Putamen (tissue), 1 donor: ENCODE data around the gene SQOR.

ENCODE experiments used
- DNase-seq: peaks from one replicate; pipeline ENCODE4 v3.0.0-alpha.2; 2016; ENCODE audit warnings: low spot score

SQOR gene

GRCh38 chr15:45660231-45660979 is 25.6 kb downstream of the SQOR start:
- DNase-seq = no peak

GRCh38 chr15:45662375-45662774 is 27.5 kb downstream of the SQOR start:
- no peak for DNase-seq

- no peak for DNase-seq
Measured at GRCh38 chr15:45664451-45664850, 29.6 kb downstream of the SQOR start.

DNA sequence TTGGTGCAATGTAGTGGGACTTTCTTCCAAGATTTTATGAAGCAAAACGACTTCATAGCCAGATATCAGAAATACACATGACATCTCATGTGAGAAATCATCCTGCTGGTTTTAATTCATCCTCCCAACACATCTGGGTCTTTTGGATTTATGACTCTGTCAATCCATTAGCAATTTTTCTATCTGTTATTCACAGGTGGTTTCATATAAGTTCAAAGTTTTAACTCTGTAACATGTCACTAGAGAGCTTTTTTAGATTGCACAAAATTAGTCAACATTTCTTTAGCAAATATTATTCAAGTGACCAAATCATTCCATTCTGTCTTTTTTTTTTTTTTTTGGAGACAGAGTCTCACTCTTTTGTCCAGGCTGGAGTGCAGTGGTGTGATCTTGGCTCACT is 30.4 kb downstream of the SQOR start:
- no peak for DNase-seq

DNA sequence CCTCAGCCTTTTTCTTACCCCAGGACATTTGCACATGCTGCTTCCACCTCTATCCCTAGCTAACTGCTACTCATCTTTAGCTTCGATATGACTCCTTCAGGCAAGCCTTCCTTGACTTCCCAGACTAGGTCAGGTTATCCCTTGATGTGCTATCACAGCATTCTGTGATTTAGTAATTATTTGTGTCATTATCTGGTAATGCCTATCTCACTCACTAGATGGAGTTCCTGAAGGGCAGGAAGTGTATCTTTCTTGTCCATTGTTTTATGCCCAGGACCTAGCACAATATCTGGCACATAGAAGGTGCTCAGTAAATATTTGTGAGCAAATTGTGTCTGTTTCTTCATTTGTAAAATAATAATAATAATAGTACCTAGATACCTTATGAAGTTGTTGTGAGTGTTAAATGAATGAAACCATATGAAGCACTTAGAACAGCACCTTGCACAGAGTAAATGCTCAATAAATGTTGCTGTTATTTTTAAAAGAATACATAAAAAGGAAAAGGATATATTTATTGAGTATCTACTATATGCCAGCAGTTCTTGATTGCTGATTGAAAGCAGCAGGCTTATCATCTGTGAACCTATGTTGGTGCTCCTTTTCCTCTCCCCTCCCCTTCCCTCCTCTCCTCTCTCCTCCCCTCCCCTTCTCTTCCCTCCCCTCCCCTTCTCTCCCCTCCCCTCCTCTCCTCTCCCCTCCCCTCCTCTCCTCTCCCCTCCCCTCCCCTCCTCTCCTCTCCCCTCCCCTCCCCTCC is 31.5 kb downstream of the SQOR start:
- DNase-seq = no peak

GRCh38 chr15:45667002-45667401 is 32.2 kb downstream of the SQOR start:
- DNase-seq = no peak

DNA sequence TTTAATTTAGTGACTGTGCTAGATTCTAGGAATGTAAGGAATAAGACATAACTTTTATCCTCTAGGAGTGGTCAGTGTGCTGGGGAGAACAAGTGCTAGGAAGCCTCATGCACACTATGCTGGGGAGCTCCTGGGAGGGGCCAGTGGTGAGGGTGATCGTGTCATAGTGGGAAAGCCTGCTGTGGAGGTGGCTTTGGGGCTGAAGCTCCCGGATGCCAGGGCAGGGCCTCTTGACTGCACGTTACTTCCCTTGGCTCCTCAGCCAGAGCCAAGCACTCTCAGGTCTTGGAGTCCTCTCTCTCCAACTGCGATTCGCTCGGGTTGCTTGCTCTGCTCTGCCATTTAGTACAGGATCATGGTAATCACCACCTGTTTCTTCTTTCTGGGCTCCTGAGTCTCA is 33.6 kb downstream of the SQOR start:
- DNase-seq = no peak

- DNase-seq = no peak
Measured at GRCh38 chr15:45669422-45669821, 34.6 kb downstream of the SQOR start.

- DNase-seq = no peak
Measured at GRCh38 chr15:45670091-45670490, 35.3 kb downstream of the SQOR start.

DNA sequence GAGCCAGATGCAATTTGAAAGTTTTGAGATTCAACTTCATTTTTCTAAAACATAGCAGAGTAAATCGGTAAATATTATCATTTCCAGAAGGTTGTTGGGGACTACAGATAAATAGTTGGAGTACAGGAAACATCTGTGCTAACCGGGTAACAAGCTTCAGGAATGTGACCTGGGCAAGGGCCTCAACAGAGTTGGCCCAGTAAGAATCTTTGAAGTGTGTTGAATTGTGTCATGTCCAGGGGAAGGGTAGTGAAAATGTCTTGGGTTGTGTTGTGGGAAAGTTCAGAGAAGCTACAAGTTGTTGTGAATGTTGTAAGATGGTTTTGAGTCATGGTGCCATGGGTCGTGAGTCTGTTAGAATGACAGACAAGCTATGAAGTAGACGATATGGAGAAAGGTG is 35.7 kb downstream of the SQOR start:
- no peak for DNase-seq

DNA sequence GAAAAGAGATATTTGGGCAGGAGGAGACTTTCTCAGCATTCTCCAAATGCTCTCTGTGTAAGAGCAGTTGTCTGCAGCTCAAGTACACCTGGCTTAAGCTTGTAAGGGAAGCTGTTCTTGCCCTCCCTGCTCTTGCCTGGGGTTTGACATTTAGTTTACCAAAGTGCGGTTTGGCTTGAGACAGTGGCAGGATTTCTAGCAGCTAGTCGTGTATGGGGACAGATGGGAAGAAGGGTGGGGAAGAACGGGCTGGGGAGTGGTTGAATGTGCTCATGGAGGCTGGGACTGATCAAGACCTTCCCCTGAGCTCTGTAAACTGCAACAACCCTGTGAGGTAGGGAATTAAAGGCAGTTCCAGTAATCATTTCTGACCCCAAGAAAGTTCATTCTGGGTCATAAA is 39.8 kb downstream of the SQOR start:
- DNase-seq = no peak

DNA sequence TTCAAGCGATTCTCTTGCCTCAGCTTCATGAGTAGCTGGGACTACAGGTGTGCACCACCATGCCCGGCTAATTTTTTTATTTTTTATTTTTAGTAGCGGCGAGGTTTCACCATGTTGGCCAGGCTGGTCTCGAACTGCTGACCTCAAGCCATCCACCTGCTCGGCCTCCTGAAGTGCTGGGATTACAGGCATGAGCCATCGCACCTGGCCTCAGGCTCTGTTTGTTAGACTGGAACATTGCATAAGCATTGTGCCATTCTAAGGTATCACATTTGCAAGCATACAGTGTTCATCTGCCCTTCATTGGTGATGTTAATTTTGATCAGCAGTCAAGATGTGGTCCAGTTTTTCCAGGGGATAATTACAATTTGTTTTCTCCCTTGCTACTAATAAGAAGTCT is 43.0 kb downstream of the SQOR start:
- DNase-seq = no peak

GRCh38 chr15:45678459-45679178 is 43.8 kb downstream of the SQOR start:
- no peak for DNase-seq

DNA sequence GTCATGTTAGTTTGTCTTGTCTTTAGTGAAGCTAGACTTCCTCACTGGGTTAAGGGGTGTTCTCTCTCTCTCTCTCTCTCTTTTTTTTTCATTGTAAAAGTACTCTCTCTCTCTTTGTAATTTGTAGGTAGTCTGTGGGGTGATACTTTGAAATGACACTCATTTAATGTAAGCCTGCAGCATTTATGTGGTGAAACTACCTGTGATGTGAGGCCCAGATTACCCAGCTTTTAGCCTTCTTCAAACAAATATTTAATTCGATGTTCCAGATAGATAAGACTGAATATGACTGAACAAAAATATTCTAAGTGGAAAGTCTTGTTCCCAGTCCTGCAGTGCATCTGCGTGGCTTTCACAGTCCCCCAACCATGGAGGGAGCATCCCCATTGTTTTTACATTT is 49.7 kb downstream of the SQOR start:
- no peak for DNase-seq

DNA sequence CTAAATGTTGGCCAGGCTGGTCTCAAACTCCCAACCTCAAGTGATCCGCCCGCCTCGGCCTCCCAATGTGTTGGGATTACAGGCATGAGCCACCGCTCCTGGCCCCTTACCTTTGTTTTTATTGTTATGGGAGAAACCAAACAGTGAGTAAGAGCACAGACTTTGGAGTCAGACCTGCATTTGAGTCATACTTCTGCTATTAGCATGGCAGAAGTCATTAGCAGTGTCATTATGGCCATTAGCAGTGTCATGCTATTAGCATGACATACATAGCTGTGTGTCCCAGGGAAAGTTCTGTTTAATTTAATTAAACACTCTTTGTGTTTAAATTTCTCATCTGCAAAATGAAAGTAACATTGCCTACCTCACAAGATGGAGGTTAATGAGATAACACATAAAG is 54.8 kb downstream of the SQOR start:
- DNase-seq = no peak

DNA sequence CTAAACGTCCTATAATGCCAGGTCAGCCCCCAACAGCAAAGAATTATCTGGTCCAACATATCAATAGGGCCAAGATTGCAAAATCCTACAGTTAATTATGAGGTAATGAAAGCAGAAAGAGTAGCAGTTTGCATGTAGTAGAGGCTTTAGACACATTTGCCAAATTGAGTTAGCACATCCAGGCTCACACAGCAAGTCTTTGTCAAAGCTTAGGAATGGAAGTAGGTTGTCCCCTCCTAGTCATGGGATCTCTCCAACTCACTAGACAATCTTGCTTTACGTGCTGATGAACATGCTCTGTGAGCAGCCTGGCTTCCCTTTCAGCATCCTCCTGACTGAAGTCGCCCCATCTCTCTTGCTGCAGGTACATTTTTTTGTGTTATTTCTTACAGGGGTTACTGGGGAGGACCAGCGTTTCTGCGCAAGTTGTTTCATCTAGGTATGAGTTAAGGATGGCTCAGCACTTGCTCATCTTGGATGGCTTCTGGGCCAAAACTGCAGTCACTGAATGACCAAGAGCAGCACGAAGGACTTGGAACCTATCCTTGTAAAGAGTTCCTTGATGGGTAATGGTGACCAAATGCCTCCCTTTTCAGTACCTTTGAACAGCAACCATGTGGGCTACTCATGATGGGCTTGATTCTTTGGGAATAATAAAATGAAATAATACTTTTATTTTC is 55.9 kb downstream of the SQOR start:
- DNase-seq = no peak

DNA sequence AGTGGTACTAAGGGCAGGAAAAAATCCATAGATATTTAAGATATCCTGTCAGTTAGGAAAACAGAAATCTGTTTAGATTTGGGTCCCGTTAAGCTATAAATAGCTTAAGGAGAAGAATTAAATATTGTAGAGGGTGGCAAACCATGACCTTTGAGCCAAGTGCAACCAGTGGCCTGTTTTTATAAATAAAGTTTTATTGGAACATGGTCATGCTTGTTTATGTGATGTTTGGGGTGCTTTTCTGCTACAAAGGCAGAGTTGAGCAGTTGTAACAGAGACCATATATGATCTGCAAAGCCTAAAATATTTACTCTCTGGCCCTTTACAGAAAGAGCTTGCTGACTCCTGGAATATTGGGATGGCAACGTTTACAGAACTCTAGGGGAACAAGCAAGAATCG is 66.3 kb downstream of the SQOR start:
- no peak for DNase-seq

- no peak for DNase-seq
Measured at GRCh38 chr15:45702041-45702440, 67.2 kb downstream of the SQOR start.

GRCh38 chr15:45703670-45704328 is 69.0 kb downstream of the SQOR start:
- DNase-seq = no peak

DNA sequence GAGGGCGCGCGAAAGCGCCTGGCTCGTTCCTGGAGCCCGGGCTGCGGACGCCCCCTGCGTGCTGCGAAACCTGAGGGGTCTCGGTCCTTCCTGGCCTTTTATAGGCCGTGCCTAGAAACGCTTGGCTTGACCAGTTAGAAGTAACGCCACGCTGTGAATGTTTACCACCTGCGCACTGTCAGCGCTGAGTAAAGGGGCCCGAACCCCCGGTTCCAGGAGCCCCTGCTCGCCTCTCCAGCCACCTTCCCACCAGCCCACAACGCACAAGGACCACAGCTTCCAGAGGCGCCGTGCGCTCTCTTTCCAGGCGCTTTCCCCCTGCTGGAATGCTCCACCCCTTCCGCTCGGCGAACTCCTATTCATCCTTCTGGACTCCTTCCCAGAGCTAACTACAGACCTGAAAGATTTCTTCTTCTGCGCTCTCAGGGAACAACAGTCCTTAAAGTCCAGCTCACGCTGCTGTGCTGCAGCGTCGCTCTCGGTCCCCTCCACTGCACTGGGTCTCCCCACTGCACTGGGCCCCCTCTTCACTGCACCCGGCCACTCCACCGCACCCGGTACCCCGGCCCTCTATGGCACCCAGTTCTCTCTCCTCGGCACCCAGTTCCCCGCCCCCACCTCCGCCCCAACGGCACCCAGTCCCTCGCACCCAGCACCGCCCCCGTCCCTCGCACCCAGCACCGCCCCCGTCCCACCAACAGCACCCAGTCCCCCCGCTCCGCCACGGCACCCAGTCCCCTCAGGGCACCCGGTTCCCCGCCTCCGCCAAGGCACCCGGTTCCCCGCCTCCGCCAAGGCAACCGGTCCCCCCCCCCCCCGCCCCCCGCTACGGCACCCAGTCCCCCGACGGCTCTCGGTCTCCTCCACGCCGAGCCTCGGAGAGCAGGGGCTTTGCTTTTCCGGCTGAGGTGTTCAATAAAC is 69.8 kb downstream of the SQOR start:
- DNase-seq = no peak
